Small intestine (tissue), 7 donors: Measurements from ENCODE around the gene CAD. TPM values are rescaled to one million over a fixed set of nuclear protein-coding genes. Genes with fewer than 3 reads are reported as not detected.
A peak's percentile ranks its signal among the peaks of the same experiment; 100 is the strongest.

ENCODE experiments used
- DNase-seq, 2 donors: peaks; one replicate each; pipeline versions ENCODE4 v3.0.0 to v3.0.0-alpha.2; 2013
- FAIRE-seq: peaks from 2 replicates; lab custom pipeline; 2012; peaks lifted over from hg19 to GRCh38; lab: Jason Lieb, UNC
- H3K27ac ChIP-seq, 3 donors: one replicate each; pipeline ENCODE4 v1.5.1; 2013; ENCODE audit warnings: low read length in 2 of 3, mild to moderate bottlenecking in 2 of 3, control low read depth in 1 of 3, inconsistent platforms in 1 of 3, low read depth in 1 of 3, moderate library complexity in 1 of 3
- H3K27me3 ChIP-seq, 3 donors: one replicate each; pipeline ENCODE4 v1.6.1; 2013; ENCODE audit warnings: low read length in 3 of 3, inconsistent platforms in 1 of 3; ENCODE audit not compliant: control insufficient read depth in 3 of 3, insufficient read depth in 3 of 3
- H3K36me3 ChIP-seq, 3 donors: one replicate each; pipeline ENCODE4 v1.6.1; 2013; ENCODE audit warnings: low read length in 3 of 3, inconsistent platforms in 1 of 3, low read depth in 1 of 3, mild to moderate bottlenecking in 1 of 3, moderate library complexity in 1 of 3; ENCODE audit not compliant: control insufficient read depth in 3 of 3, insufficient read depth in 2 of 3
- H3K4me1 ChIP-seq, 3 donors: one replicate each; pipeline ENCODE4 v1.6.1; 2013; ENCODE audit warnings: low read length in 2 of 3, inconsistent platforms in 1 of 3, low read depth in 1 of 3, mild to moderate bottlenecking in 1 of 3, moderate library complexity in 1 of 3; ENCODE audit not compliant: control insufficient read depth in 3 of 3, insufficient read depth in 2 of 3
- H3K4me3 ChIP-seq, 3 donors: one replicate each; pipeline ENCODE4 v1.5.1; 2013; ENCODE audit warnings: low read length in 3 of 3, control low read depth in 1 of 3, inconsistent platforms in 1 of 3, low read depth in 1 of 3, mild to moderate bottlenecking in 1 of 3, moderate library complexity in 1 of 3
- H3K9me3 ChIP-seq, 2 donors: one replicate each; pipeline ENCODE4 v1.6.1; 2013; ENCODE audit warnings: low read depth in 1 of 2, low read length in 1 of 2; ENCODE audit not compliant: control insufficient read depth in 2 of 2, insufficient read depth in 1 of 2
- WGBS, 3 donors: extraction: QIAGEN DNeasy Blood & Tissue Kit; methylation state at CpG; one replicate each; pipeline ENCODE4 v1.1.7; 2013; 5-methylcytosine and 5-hydroxymethylcytosine counted together
- polyA plus RNA-seq, 4 donors: library from polyadenylated mRNA; stranded (reverse) in 3 of 4; unstranded in 1 of 4; fragments of 200-250 nt in 3 of 4; fragments of 120-200 nt in 1 of 4; gene quantifications; one replicate each; pipeline versions ENCODE4 v1.2.1 to v1.2.3, GENCODE V29; 2013
- donor health status: healthy with polysubstance abuse.
- donor health status: control.
- donor health status: control.
- donor health status: Bipolar disorder and iron deficiency.
- donor health status: healthy.

CAD gene
- polyA plus RNA-seq, 4 donors, result 8.6 to 31.6 (median 15.2) TPM

DNA sequence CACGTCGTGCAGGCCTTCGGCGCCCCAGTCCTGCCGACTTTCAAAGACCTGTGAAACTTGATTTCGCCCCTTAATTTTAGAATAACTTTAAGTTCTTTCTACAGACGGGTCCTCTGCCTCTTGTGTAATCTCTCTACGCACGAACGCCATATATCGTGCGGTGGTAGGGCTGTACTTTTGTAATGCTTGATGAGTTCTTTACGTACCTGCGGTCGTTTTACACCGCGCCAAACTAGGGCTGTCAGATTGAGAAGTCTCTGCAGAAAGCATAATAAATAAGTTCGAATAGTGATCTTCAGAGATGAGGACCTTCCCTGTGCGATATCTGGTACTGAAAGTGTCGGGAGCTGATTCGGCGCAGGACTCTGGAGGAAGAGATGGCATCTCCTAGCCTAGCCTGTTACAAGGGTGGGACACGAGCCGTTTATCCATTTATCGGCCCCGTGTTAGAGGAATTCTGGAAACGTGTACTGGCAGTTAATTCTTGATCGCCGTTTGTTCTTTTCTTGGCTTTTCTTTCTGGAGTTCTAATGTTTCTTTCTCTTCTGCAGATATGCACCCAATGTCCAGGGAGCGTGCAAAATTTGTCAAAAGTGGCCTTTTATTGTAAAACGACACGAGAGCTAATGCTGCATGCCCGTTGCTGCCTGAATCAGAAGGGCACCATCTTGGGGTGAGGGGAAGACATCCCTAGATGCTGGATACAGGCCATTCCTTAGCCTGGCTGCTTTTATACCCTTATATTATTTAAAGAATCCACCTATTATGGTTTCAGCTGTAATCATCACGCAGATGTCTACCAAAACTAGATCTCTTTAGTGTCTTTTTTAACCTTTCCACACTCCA is 4.3 kb upstream of the CAD start:
- no peak for FAIRE-seq
- Histone ChIP-seq H3K27ac (peak overlapping the region; percentile 98 to 100 (median 99)), H3K4me3 (peak overlapping the region; percentile 85 to 94 (median 85)), H3K9me3 (no peaks in the 10 kb centered on the region), H3K4me1 (peaks cover 5 to 40% (median 7%) of the 10 kb centered on the region in 3 donors), H3K27me3 (no peaks in the 10 kb centered on the region), H3K36me3 (peaks cover 0 to 21% (median 6%) of the 10 kb centered on the region in 3 donors)
- peak in 1 of 2 donors; percentile 66 for DNase-seq
- WGBS, 3 donors, result 3 to 6% (median 4%) methylated on average over 34 of the region's 34 CpGs

GRCh38 chr2:27214941-27215340 is 2.2 kb upstream of the CAD start:
- no peak for DNase-seq
- Histone ChIP-seq H3K27me3 (no peaks in the 10 kb centered on the region), H3K36me3 (peaks cover 0 to 16% (median 4%) of the 10 kb centered on the region in 3 donors), H3K9me3 (no peaks in the 10 kb centered on the region), H3K4me1 (peaks cover 6 to 45% (median 7%) of the 10 kb centered on the region in 3 donors), H3K27ac (no peak overlapping the region), H3K4me3 (no peak overlapping the region)
- FAIRE-seq, result no peak
- WGBS, 3 donors, result 93 to 98% (median 94%) methylated on average over 3 of the region's 3 CpGs

DNA sequence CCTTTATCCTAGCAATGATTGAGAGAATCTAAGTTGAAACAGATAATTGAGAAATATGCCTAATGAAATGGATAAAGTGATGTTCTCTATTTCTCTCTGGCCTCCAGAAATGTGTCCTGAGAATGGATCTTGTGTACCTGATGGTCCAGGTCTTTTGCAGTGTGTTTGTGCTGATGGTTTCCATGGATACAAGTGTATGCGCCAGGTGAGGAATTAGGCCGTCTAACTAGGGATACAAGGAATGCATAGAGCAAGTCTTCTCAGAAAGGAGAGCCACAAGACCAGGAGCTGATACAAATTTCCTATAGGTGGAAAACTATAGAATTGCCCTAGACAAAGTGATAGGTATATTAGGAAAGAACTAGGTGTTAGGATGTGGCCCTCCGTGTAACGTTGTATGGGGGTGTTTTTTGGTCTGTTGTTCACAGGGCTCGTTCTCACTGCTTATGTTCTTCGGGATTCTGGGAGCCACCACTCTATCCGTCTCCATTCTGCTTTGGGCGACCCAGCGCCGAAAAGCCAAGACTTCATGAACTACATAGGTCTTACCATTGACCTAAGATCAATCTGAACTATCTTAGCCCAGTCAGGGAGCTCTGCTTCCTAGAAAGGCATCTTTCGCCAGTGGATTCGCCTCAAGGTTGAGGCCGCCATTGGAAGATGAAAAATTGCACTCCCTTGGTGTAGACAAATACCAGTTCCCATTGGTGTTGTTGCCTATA is 592 bp upstream of the CAD start:
- DNase-seq (no peak), FAIRE-seq (no peak)
- H3K27ac ChIP-seq, result peak overlapping the region in 2 of 3 donors; percentile 68 to 81
- H3K4me3 ChIP-seq, result peak overlapping the region; percentile 16 to 81 (median 55)
- peaks cover 3 to 34% (median 5%) of the 10 kb centered on the region in 3 donors for H3K4me1 ChIP-seq
- 77 to 82% (median 77%) methylated on average over 13 of the region's 13 CpGs for WGBS, 3 donors
- H3K9me3 ChIP-seq, result no peaks in the 10 kb centered on the region
- H3K36me3 ChIP-seq, result peaks cover 0 to 26% (median 4%) of the 10 kb centered on the region in 3 donors
- no peaks in the 10 kb centered on the region for H3K27me3 ChIP-seq

DNA sequence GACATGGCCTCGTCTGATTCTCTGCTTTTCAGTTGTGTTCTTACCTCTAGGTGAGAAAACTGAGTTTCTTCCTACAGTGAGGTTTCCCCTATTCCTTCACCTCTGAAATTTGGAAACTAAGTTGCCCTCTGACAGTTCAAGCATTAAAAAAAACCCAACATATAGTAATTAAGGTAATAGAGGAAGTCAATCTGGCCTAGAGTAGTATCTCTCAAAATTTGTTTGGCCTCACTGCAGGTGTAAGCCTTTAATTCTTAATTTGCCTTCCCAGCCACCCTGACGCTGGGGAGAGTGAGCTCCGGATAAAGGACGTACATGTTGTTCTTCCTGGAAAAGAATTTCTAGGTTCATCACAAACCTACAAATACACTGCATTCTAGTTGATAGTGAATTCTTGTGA is 1.4 kb downstream of the CAD start:
- peaks cover 0 to 42% (median 4%) of the 10 kb centered on the region in 3 donors for H3K36me3 ChIP-seq
- 34 to 61% (median 48%) methylated on average over 4 of the region's 4 CpGs for WGBS, 3 donors
- H3K4me3 ChIP-seq, result no peak overlapping the region
- DNase-seq, result no peak
- H3K27ac ChIP-seq, result no peak overlapping the region
- peaks cover 0 to 26% (median 3%) of the 10 kb centered on the region in 3 donors for H3K4me1 ChIP-seq
- H3K9me3 ChIP-seq, result no peaks in the 10 kb centered on the region
- no peaks in the 10 kb centered on the region for H3K27me3 ChIP-seq
- FAIRE-seq, result no peak

GRCh38 chr2:27219091-27219490 is 1.9 kb downstream of the CAD start:
- Histone ChIP-seq H3K36me3 (peaks cover 0 to 43% (median 5%) of the 10 kb centered on the region in 3 donors), H3K4me3 (no peak overlapping the region), H3K27me3 (no peaks in the 10 kb centered on the region), H3K9me3 (no peaks in the 10 kb centered on the region), H3K27ac (no peak overlapping the region), H3K4me1 (peaks cover 0 to 25% (median 3%) of the 10 kb centered on the region in 3 donors)
- WGBS, 3 donors, result 21 to 48% (median 36%) methylated on average over 2 of the region's 2 CpGs
- DNase-seq (peak; percentile 42 to 47), FAIRE-seq (no peak)

GRCh38 chr2:27220091-27220490 is 2.9 kb downstream of the CAD start:
- Histone ChIP-seq H3K4me1 (peaks cover 0 to 25% (median 3%) of the 10 kb centered on the region in 3 donors), H3K4me3 (no peak overlapping the region), H3K27ac (no peak overlapping the region), H3K9me3 (no peaks in the 10 kb centered on the region), H3K36me3 (peaks cover 9 to 53% (median 9%) of the 10 kb centered on the region in 3 donors), H3K27me3 (no peaks in the 10 kb centered on the region)
- FAIRE-seq (no peak), DNase-seq (no peak)
- 96 to 99% (median 97%) methylated on average over 7 of the region's 7 CpGs for WGBS, 3 donors

- 93 to 97% (median 95%) methylated on average over 3 of the region's 3 CpGs for WGBS, 3 donors
- peaks cover 10 to 61% (median 17%) of the 10 kb centered on the region in 3 donors for H3K36me3 ChIP-seq
Observed at GRCh38 chr2:27221166-27221565, 4.0 kb downstream of the CAD start.

DNA sequence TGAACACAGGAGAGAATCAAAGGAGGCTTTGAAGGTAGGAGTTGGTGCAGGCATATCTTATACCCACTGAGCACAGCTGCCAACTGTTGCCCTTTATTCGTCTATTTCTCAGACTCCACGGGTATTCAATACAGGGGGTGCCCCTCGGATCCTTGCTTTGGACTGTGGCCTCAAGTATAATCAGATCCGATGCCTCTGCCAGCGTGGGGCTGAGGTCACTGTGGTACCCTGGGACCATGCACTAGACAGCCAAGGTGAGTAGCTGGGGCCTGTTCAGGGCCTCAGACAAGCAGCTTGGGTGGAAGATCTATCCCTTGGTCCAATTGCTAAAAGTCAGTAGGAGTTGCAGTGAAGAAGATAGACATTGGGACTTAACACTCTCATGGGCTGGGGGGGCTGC is 5.2 kb downstream of the CAD start:
- 86 to 96% (median 93%) methylated on average over 5 of the region's 5 CpGs for WGBS, 3 donors
- no peak for FAIRE-seq
- no peak overlapping the region for H3K27ac ChIP-seq
- no peak overlapping the region for H3K4me3 ChIP-seq
- H3K4me1 ChIP-seq, result peaks cover 0 to 19% (median 3%) of the 10 kb centered on the region in 3 donors
- H3K36me3 ChIP-seq, result peaks cover 13 to 63% (median 20%) of the 10 kb centered on the region in 3 donors
- no peaks in the 10 kb centered on the region for H3K27me3 ChIP-seq
- DNase-seq, result no peak
- H3K9me3 ChIP-seq, result no peaks in the 10 kb centered on the region

More at GRCh38 chr2:27221166-27221565, 4.0 kb downstream of the CAD start:
- DNase-seq, result no peak
- Histone ChIP-seq H3K9me3 (no peaks in the 10 kb centered on the region), H3K4me3 (no peak overlapping the region), H3K27me3 (no peaks in the 10 kb centered on the region), H3K4me1 (peaks cover 0 to 25% (median 3%) of the 10 kb centered on the region in 3 donors), H3K27ac (no peak overlapping the region)
- FAIRE-seq, result no peak
